ENCODE data around the gene NSFL1C. TPM values are rescaled to one million over a fixed set of nuclear protein-coding genes. Genes with fewer than 3 reads are reported as not detected.

The NSFL1C gene
- polyA plus RNA-seq, 3 donors from 2014 or later, result 75.1 to 97.5 (median 78.2) TPM

DNA sequence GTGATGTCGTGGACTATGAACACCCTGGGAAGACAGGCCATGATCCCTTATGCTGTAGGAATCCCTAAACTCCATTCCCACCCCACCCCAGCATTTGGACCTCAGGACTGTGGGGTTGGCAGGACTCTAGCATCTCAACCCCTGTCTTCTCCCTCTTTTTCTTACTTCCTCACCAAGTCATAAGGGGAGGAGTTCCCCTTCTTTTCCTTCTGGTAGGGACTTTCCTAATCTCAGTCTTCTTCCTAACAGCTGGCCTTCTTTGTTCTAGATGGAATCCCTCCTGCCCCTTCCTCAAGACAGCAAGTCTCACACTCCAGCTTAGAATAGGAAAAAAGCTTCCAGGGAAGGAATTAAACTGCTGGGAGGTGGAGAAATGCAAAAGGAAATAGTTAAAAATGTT, 26.9 kb upstream of the NSFL1C start:
- Mint-ChIP-seq H3K27me3 (ENCODE audit: low read depth in 3 of 3) (peaks cover 3 to 35% (median 11%) of the 10 kb centered on the region in 3 donors), H3K4me3 (no peak overlapping the region), H3K4me1 (no peaks in the 10 kb centered on the region), H3K36me3 (no peaks in the 10 kb centered on the region), H3K9me3 (peaks cover 0 to 10% (median 0%) of the 10 kb centered on the region in 6 donors), H3K27ac (no peak overlapping the region)
- no peak for DNase-seq

DNA sequence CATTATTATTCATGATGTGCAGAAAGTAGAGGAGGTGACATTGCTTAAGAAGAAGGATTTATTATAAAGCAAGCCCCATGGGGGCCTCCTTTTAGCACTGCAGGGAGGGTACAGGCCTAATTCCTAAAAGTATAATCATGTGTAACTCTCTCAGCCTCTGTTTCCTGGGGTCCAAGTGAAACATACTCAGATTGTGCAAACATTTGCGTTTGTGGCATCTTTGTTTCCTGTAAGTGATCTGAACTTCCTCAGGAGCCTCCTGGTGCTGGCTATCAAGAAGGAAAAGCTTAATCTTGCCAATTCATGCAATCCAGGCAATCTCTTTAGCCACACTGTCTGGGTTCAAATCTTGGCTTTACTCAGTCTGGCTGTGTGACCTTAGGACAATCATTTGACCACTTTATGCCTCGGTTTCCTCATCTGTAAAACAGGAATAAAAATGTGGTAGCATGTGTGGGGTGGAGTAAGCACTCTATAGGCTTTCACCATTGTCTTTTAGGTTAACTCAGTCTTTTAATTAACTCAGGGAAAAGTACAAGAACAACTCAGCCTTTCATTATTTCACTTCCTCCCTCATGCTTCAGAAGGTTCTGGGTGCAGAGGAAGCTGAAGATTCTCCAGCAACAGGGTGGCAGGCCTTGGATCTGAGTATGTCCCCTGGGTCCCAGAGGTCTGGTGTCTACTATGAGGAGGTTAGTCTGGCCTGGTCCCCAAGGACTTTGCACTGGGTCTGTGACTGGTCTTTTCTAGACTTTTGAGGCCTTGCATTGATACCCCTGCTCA, 25.4 kb upstream of the NSFL1C start:
- H3K9me3 Mint-ChIP-seq, result no peaks in the 10 kb centered on the region
- no peaks in the 10 kb centered on the region for H3K36me3 Mint-ChIP-seq
- H3K27me3 Mint-ChIP-seq (ENCODE audit: low read depth in 3 of 3), result peaks cover 5 to 26% (median 12%) of the 10 kb centered on the region in 3 donors
- no peak overlapping the region for H3K27ac Mint-ChIP-seq
- DNase-seq, result no peak
- no peak overlapping the region for H3K4me3 Mint-ChIP-seq
- no peaks in the 10 kb centered on the region for H3K4me1 Mint-ChIP-seq

DNA sequence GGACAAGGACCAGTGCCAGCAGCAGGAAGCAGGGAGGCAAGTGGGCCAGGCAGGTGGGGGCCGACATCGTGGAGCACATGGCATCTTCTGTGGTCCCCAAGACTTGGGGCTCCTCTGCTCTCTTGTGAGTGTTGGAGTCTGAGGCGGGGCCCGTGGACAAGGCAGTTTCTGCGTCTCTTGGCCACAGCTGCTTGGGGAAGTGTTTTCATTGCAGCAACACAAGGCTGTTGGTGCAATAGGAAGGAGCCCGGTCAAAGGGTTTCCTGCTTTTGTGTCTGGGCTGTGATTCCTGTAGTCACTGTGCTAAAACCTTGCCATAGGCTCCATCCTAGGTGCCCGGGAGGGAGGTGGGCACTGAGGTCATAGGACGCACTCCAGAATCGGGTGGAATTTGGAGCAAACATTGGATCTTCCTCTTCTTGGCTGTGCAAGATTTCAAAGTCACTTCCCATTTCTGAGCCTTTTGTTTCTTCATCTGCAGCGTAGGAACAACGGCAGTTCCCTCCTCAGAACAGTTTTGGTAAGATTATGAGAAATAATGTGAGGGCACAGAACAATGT, 24.7 kb upstream of the NSFL1C start, which contains the start of gene SIRPB2:
TSS of gene SIRPB2 (minus strand) at position 140 of the 560 bp plus-strand sequence. CDS start at position 79, 61 bp downstream.
- no peak for DNase-seq
- Mint-ChIP-seq H3K4me1 (no peaks in the 10 kb centered on the region), H3K27me3 (ENCODE audit: low read depth in 3 of 3) (peaks cover 5 to 25% (median 12%) of the 10 kb centered on the region in 3 donors), H3K9me3 (no peaks in the 10 kb centered on the region), H3K36me3 (no peaks in the 10 kb centered on the region), H3K27ac (no peak within 1 kb of the TSS), H3K4me3 (no peak within 1 kb of the TSS)

DNA sequence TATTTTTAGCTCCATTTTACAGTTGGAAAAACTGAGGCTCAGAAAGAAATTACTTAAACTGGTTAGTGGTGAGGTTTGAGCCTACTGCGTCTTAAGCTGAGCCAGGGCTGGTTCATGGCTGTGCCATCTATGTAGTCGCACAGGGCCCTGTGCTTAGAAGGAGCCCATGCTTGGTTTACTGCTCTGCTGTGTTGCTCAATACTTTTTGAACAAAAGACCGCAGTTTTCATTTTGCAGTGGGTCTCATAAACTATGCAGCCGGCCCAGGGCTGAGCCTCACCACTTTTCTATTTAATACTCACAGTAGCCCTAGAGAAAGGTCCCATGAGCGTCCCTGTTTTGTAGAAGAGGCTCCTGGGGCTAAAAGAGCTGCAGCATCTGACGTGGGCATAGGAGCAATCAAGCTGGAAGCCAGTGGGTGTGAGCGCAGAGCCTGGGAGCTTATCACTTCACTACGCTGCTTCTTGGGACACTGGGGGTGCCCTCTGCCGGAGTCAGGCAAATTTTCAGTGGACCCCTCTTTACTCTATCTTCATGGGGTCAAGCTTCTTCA, 24.1 kb upstream of the NSFL1C start:
- Mint-ChIP-seq H3K27me3 (ENCODE audit: low read depth in 3 of 3) (peaks cover 5 to 18% (median 12%) of the 10 kb centered on the region in 3 donors), H3K4me1 (no peaks in the 10 kb centered on the region), H3K27ac (no peak overlapping the region), H3K36me3 (no peaks in the 10 kb centered on the region), H3K9me3 (no peaks in the 10 kb centered on the region), H3K4me3 (no peak overlapping the region)
- no peak for DNase-seq

DNA sequence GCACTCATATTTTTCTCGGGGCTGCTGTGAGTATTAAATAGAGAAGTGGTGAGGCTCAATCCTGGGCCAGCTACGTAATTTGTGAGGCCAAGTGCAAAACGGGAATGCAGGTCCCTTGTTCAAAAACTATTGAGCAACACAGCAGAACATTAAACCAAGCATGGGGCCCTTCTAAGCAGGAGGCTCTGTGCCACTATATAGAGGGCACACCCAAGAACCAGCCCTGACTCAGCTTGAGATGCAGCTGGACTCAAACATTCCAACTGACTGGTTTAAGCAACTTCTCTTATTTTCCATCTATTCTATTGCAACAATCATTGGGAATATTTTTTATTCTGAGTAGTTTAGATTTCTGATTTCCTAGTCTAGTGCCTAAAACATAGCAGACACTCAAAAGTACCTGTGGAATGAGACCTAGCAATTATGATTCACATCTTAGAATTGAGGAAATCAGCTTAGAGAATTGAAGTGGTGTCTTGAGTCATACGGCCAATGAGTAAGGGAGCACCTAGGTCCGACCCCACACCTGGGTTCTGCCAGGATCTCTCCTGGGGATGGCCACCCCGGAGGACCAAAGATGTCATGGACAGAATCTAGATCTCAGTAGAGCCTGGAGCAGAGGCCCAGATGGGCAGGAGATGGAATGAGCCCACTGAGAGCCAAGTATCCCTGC, 23.3 kb upstream of the NSFL1C start:
- Mint-ChIP-seq H3K9me3 (no peaks in the 10 kb centered on the region), H3K27me3 (ENCODE audit: low read depth in 3 of 3) (peaks cover 5 to 18% (median 13%) of the 10 kb centered on the region in 3 donors), H3K36me3 (no peaks in the 10 kb centered on the region), H3K4me3 (no peak overlapping the region), H3K4me1 (no peaks in the 10 kb centered on the region), H3K27ac (no peak overlapping the region)
- DNase-seq, result no peak

DNA sequence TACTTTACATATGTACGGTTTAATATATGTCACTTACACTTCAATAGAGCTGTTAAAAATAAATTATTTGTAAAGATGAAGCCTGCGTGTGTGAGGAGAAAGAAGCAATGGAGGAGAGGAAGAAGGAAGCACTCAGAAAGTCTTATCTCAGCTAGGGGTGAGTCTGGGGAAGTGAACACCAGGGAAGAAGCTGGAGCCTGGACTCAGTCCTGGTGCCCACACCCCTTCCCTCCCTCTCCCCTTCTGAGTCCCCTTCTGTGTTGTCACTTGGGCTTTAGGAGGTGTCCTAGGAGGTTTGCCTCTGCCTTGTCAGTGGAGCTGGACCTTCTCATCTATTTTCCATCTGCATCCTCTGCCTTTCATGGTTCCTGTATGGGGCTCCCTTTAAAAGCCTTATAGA, 22.7 kb upstream of the NSFL1C start:
- Mint-ChIP-seq H3K27me3 (ENCODE audit: low read depth in 3 of 3) (peaks cover 5 to 20% (median 12%) of the 10 kb centered on the region in 3 donors), H3K4me1 (no peaks in the 10 kb centered on the region), H3K4me3 (no peak overlapping the region), H3K36me3 (no peaks in the 10 kb centered on the region), H3K9me3 (no peaks in the 10 kb centered on the region), H3K27ac (no peak overlapping the region)
- no peak for DNase-seq

DNA sequence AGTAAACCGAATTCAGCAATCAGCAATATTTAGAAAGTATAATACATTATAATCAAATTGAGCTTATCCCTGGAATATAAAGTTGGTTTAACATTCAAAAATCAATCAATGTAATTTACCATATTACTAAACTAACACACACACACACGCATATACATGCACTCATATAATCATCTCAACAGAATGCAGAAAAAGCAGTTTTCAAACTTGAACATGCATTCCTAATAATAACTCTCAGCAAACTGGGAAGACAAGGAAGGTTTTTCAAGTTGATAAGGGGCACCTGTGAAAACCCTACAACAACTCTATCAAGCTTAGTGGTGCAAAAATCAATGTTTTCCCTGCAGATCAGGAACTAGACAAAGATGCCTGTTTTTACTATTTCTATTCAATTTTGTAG, 19.9 kb upstream of the NSFL1C start:
- H3K4me3 Mint-ChIP-seq, result no peak overlapping the region
- H3K9me3 Mint-ChIP-seq, result no peaks in the 10 kb centered on the region
- H3K27me3 Mint-ChIP-seq (ENCODE audit: low read depth in 3 of 3), result peaks cover 2 to 12% (median 12%) of the 10 kb centered on the region in 3 donors
- no peak for DNase-seq
- H3K27ac Mint-ChIP-seq, result no peak overlapping the region
- H3K36me3 Mint-ChIP-seq, result no peaks in the 10 kb centered on the region
- H3K4me1 Mint-ChIP-seq, result no peaks in the 10 kb centered on the region

DNA sequence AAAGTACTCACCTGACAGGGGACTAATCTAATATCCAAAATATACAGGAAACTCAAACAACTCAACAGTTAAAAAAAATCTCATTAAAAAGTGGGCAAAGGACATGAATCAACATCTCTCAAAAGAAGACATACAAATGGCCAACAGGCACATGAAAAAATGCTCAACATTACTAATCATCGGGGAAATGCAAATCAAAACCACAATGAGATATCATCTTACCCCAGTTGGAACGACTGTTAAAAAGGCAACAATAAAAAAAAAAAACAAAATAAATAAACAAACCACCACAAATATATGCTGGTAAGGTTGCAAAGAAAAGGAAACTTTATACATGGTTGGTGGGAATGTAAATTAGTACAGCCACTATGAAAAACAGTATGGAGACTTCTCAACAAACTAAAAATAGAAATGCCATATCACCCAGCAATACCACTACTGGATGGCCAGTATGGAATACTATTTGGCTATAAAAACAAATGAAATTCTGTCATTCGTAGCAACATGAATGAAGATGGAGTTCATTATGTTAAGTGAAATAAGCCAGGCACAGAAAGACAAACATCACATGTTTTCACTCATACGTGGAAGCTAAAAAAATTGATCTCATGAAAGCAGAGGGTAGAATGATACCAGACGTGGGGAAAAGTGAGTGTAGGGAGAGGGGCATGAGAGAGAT, 17.9 kb upstream of the NSFL1C start:
- Mint-ChIP-seq H3K4me3 (no peak overlapping the region), H3K27ac (no peak overlapping the region), H3K9me3 (no peaks in the 10 kb centered on the region), H3K4me1 (no peaks in the 10 kb centered on the region), H3K36me3 (no peaks in the 10 kb centered on the region), H3K27me3 (ENCODE audit: low read depth in 3 of 3) (peaks cover 2 to 15% (median 13%) of the 10 kb centered on the region in 3 donors)
- no peak for DNase-seq

DNA sequence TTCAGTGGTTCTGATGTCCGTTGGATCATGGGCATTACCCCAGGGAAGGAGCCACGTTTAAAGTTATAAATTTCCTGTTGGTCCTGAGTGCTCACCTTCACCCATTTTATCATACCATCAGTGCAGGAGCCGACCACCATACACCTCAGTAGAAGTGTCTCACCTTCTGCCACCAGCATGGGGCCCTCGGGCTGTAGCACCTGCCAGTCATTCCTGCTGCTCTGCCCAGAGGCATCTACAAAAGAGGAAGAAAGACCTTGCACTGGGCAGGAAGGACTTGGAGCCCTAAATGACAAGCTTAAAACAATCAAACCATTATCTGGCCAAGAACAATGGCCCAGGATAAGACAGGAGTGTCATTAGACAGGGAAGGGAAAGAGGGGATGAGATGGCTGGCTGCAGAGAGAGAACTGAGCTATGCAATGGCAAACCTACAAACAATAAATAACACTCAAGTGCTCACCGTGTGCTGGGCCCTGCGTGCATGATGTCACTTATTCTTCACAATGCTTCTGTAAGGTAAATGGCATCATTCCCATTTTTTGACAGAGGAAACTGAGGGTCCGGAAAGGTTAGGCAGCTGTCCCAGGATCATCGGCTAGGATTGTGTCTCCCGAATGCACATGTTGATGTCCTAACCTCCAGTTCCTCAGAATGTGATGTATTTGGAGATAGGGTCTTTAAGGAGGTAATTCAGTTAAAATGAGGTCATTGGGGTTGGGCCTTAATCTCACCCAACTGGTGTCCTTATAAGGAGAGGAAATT, 13.4 kb upstream of the NSFL1C start:
- Mint-ChIP-seq H3K9me3 (no peaks in the 10 kb centered on the region), H3K36me3 (no peaks in the 10 kb centered on the region), H3K4me3 (no peak overlapping the region), H3K27me3 (ENCODE audit: low read depth in 3 of 3) (peaks cover 3 to 14% (median 4%) of the 10 kb centered on the region in 3 donors), H3K27ac (no peak overlapping the region), H3K4me1 (no peaks in the 10 kb centered on the region)
- no peak for DNase-seq

DNA sequence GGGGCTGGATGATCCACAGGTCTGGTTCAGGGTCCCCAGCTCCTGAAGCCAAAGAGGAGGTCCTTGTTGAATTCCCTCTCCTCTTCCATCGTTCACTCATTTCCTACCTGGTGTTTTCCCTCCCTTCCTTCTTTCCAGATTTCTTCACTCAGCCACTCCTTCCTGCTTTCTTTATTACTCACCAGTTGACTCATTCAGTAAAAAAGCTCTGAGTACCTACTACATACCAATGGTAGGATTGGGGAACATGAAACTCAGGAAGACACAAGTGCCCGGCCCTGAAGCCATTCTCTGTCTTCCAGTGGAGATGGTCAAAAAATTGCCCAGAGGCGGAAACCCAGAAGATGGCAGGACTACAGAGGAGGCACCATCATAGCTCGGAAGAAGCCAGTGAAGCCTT, 11.9 kb upstream of the NSFL1C start:
- H3K27ac Mint-ChIP-seq, result no peak overlapping the region
- no peak overlapping the region for H3K4me3 Mint-ChIP-seq
- peaks cover 3 to 9% (median 4%) of the 10 kb centered on the region in 3 donors for H3K27me3 Mint-ChIP-seq (ENCODE audit: low read depth in 3 of 3)
- no peaks in the 10 kb centered on the region for H3K36me3 Mint-ChIP-seq
- no peaks in the 10 kb centered on the region for H3K9me3 Mint-ChIP-seq
- no peak for DNase-seq
- no peaks in the 10 kb centered on the region for H3K4me1 Mint-ChIP-seq

DNA sequence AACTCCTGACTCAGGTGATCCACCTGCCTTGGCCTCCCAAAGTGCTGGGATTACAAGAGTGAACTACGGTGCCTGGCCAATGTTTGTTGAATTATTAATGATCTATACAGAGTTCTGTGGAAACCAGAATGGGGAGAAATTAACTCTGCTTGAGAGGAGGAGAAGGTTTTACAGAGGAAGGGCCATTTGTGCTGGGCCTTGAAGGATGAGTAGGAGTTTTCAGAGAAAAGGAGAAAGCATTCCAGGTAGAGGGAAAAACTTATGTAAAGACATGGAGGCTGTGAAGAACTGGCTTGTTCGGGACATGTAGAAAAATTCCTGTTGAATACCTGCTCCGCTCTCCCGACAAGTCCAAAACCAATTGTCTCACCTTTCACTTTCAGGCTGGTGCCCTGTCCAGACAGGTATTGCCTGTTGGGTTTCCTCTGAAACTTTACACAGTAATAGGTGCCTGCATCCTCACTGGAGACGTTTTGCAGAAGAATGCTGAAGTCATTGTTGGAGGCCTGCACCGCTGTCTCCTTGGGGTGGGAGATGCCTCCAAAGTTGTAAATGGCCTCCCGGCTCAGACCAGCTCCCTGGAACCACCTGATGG, 11.3 kb upstream of the NSFL1C start:
- no peak for DNase-seq
- peaks cover 3 to 11% (median 4%) of the 10 kb centered on the region in 3 donors for H3K27me3 Mint-ChIP-seq (ENCODE audit: low read depth in 3 of 3)
- no peaks in the 10 kb centered on the region for H3K9me3 Mint-ChIP-seq
- H3K27ac Mint-ChIP-seq, result no peak overlapping the region
- no peaks in the 10 kb centered on the region for H3K4me1 Mint-ChIP-seq
- H3K36me3 Mint-ChIP-seq, result no peaks in the 10 kb centered on the region
- H3K4me3 Mint-ChIP-seq, result no peak overlapping the region

DNA sequence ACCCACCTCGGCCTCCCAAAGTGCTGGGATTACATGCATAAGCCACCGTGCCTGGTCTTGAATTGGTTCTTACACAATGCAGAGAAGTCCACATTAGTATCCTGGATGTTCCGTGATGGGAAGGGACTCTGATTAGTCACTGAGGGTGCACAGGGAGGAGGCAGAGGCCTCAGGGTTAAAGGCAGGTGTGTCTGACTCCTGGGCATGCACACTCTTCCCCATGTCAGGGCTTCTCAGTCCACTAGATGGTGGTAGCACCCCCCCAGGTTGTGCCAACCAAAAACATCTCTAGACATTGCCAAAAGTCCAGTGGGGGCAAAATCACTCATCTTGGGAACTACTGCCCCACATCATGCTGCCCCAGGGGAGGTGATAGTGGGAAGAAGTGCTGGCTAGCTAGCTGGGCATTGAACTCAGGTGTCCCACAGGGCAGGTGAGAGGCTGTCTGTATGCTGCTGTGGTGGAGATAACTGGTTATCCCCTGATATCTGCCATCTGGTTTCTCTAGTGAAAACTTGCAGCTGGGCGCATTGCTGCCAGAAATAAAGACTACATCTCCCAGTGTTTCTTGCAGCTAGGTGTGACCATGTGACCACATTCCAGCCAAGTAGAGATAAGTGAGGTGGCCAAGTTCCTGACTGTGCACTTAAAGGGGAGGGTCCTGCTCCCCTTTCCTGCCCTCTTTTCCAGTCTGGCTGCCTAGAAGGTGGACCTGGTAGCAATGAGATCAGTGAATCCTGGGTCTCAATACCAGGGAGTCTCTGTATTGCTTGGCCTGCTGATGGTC, 8.4 kb upstream of the NSFL1C start:
- H3K4me1 Mint-ChIP-seq, result no peaks in the 10 kb centered on the region
- H3K27ac Mint-ChIP-seq, result no peak overlapping the region
- DNase-seq, result no peak
- no peaks in the 10 kb centered on the region for H3K9me3 Mint-ChIP-seq
- no peaks in the 10 kb centered on the region for H3K36me3 Mint-ChIP-seq
- no peak overlapping the region for H3K4me3 Mint-ChIP-seq
- H3K27me3 Mint-ChIP-seq (ENCODE audit: low read depth in 3 of 3), result peaks cover 3 to 7% (median 4%) of the 10 kb centered on the region in 3 donors
